ENCODE measurements around the gene INSIG1. TPM values are rescaled to one million over a fixed set of nuclear protein-coding genes. Genes with fewer than 3 reads are reported as not detected.

Gene INSIG1
- total RNA-seq, 1 donor from 2014 or later, result 8.7 TPM

DNA sequence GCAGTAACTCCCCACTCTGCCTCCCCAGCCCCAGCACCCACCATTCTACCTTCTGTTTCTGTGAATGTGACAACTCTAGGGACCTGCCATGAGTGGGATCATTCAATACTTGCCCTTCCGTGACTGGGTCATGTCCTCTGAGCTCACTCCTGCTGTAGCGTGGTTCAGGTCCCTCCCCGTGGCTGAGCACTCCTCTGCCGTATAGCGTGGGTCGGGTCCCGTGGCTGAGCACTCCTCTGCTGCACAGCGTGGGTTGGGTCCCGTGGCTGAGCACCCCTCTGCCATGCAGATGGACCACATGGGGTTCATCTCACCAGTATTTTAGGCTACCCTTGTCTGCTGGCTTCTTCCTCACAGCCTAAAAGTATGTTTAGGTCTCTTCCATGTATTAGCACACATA lies 43.0 kb downstream of the INSIG1 start:
- ATAC-seq, result no peak
- DNase-seq, result no peak
- intact Hi-C loops (cut with micrococcal nuclease), result loop anchor here (10.0 kb wide), 2 partner anchors 146 to 416 kb away; no protein-coding TSS in a partner anchor

DNA sequence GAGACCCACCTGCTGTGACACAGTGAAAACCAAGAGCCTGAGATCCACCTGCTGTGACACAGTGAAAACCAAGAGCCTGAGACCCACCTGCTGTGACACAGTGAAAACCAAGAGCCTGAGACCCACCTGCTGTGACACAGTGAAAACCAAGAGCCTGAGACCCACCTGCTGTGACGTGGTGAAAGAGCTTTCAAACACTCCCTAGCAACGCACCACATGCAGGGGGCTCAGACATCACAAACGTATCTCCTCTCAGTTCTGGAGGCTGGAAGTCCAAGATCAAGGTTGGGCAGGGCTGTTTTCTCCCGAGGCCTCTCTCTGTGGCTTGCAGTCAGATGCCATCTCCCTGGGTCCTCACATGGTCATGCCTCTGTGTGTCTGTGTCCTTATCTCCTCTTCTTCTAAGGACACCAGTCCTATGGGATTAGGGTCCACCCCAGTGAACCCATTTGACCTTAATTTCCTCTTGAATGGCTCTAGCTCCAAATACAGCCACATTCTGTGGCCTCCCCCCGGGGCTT lies 43.8 kb downstream of the INSIG1 start:
- ATAC-seq, result no peak
- no peak for DNase-seq
- intact Hi-C loops (cut with micrococcal nuclease), result loop anchor here (10.0 kb wide), 2 partner anchors 147 to 417 kb away; no protein-coding TSS in a partner anchor

DNA sequence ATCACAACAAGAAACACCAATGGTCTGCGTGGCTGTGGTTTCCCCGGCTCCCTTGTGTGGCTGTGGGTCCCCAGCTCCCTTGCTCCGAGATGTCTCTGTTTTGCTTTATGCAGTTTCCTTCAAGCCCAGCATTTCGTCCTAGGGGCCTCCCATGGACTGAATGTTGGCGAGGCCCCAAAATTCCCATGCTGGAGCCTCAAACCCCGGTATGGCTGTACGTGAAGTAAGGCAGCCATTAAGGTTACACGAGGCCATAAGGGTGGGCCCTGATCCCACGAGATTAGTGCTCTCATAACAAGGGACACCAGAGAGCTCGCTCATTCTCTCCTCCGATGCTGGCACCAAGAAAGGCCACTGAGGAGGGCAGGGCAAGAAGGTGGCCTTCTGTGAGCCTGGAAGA lies 44.6 kb downstream of the INSIG1 start:
- no peak for ATAC-seq
- intact Hi-C loops (cut with micrococcal nuclease), result loop anchor here (10.0 kb wide), 2 partner anchors 148 to 418 kb away; no protein-coding TSS in a partner anchor
- DNase-seq, result no peak

DNA sequence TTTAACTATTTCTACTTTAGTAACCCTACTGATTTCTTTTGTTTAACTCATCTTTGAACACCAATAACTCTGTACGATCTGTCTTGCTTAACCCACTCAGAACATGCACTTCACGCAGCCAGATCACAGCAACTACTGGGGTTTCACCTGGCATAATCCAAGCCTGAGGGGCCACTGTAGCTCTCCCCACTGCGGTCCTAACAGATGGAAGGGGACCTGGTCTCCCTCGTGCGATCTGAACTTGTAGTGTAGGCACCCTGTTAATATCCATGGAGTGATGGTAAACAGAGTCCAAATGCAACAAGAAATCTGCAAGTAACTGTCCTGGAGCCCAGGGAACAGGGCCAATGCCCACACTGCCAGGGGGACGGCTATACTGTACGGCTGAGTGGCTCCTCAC lies 45.5 kb downstream of the INSIG1 start:
- DNase-seq, result no peak
- no peak for ATAC-seq
- intact Hi-C loops (cut with micrococcal nuclease), result loop anchor here (10.0 kb wide), 2 partner anchors 148 to 418 kb away; no protein-coding TSS in a partner anchor

DNA sequence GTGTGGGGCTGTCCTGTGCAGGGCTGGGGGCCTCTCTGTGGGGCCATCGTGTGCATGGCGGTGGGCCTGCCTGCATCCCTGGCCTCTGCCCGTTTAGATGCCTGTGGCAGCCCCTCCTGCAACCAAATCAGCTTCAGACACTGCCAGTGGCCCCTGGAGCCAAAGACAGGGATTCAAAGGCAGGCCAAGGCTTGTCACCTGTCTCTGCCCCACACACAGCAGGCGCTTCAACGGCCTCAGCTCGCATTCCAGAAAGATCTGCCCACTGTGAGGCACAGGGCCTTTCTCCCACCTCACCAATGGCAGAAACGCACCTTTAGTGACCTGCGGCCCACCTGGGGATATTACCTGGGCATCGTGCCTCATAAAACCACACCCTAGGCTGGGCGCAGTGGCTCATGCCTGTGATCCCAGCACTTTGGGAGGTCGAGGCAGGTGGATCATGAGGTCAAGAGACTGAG lies 46.0 kb downstream of the INSIG1 start:
- intact Hi-C loops (cut with micrococcal nuclease), result loop anchor here (10.0 kb wide), 2 partner anchors 149 to 419 kb away; no protein-coding TSS in a partner anchor
- ATAC-seq, result no peak
- DNase-seq, result no peak

DNA sequence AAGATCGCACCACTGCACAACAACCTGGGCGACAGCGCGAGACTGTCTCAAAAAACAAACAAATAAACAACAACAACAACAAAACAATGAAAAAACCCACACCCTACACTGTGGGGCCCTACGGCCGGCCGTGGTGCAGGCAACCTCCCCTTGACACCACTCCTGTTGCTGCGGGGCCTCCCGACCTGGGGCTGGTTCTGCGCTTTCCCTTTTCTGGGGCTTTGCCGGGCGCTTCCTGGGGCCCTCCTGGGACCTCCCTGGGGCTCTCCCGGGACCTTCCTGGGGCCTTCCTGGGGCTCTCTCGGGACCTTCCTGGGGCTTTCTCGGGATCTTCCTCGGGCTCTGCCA lies 46.6 kb downstream of the INSIG1 start:
- no peak for ATAC-seq
- no peak for DNase-seq
- intact Hi-C loops (cut with micrococcal nuclease), result loop anchor here (10.0 kb wide), 2 partner anchors 149 to 419 kb away; no protein-coding TSS in a partner anchor

DNA sequence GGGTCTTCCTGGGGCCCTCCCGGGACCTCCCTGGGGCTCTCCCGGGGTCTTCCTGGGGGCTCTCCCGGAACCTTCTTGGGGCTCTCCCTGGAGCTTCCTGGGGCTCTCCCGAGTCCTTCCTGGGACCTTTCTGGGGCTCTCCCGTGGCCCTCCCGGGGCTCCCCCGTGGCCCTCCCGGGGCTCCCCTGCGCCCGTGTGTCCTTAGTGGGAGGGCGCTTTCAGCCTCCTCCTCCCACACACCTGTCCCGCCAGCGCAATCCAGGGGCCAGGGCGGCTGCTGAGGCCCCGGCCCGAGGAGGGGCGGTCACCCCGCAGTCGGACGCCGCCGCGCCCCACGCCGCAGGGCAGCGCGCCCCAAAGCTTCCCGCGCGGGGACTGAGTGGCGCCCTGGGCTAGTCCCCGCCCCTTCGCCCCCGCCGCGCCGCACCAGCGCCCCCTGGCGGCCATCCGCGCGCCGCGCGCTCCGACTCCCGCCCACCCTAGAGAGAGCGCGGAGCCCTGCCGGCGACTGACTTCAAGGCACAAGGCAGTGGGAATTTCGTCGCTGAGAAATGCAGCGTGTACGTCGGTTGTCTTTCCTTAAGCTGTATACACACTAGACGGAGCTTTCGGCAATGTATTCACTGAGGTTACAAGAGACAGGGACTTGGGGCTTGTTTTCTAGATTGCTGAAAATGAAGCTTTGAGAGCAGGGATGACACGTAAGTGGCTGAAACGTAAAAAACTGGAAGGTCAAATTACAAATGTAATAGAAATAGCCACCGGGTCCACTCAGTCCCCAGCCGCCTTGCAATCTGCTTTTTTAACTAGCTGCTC lies 47.1 kb downstream of the INSIG1 start:
- intact Hi-C loops (cut with micrococcal nuclease), result loop anchor here (10.0 kb wide), 2 partner anchors 150 to 420 kb away; no protein-coding TSS in a partner anchor
- DNase-seq (peak; percentile 88), ATAC-seq (peak; percentile 99)

DNA sequence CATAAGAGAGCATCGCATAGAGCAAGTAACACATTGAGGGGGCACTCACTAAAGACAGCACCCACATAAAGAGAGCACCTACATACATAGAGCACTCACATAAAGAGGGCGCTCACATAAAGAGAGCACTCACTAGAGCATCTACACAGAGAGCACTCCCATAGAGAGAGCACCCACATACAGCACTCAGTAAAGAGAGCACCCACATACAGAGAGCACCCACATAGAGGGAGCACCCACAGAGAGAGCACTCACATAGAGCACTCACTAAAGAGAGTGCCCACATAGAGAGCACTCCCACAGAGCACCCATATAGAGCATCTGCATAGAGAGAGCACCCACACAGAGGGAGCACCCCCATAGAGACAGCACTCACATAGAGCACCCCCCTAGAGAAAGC lies 47.8 kb downstream of the INSIG1 start:
- intact Hi-C loops (cut with micrococcal nuclease), result loop anchor here (10.0 kb wide), 2 partner anchors 151 to 421 kb away; no protein-coding TSS in a partner anchor
- no peak for DNase-seq
- peak; percentile 10 for ATAC-seq

DNA sequence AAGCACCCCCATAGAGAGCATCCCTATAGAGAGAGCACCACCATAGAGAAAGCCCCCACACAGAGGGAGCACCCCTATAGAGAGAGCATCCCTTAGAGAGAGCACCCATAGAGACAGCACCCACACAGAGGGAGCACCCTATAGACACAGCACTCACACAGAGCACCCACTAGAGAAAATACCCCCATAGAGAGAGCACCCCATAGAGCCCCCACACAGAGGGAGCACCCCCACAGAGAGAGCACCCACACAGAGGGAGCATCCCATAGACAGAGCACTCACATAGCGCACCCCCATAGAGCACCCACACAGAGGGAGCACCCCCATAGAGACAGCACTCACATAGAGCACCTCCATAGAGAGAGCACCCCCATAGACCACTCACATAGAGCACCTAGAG lies 48.6 kb downstream of the INSIG1 start:
- DNase-seq (no peak), ATAC-seq (no peak)
- intact Hi-C loops (cut with micrococcal nuclease), result loop anchor here (10.0 kb wide), 2 partner anchors 151 to 421 kb away; no protein-coding TSS in a partner anchor

DNA sequence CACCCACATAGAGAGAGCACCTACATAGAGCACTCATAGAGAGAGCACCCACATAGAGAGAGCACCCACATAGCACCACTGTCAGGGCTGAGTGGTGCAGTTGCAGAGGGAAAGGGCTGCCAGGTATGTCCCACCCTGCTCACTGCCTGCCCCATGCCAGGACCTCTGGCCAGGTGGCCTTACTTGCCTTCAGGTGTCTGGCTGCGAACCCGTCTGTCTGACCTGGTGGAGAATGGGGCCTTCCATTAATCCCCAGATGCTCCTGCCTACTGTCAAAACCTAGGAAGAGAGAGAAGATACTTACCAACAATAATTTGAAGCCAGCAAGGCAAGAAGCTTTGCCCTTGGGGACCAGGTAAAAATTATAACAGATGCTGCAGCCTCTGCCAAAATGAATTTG lies 51.1 kb downstream of the INSIG1 start:
- intact Hi-C loops (cut with micrococcal nuclease), result loop anchor here (10.0 kb wide), 2 partner anchors 154 to 424 kb away; no protein-coding TSS in a partner anchor
- ATAC-seq, result no peak
- DNase-seq, result no peak

DNA sequence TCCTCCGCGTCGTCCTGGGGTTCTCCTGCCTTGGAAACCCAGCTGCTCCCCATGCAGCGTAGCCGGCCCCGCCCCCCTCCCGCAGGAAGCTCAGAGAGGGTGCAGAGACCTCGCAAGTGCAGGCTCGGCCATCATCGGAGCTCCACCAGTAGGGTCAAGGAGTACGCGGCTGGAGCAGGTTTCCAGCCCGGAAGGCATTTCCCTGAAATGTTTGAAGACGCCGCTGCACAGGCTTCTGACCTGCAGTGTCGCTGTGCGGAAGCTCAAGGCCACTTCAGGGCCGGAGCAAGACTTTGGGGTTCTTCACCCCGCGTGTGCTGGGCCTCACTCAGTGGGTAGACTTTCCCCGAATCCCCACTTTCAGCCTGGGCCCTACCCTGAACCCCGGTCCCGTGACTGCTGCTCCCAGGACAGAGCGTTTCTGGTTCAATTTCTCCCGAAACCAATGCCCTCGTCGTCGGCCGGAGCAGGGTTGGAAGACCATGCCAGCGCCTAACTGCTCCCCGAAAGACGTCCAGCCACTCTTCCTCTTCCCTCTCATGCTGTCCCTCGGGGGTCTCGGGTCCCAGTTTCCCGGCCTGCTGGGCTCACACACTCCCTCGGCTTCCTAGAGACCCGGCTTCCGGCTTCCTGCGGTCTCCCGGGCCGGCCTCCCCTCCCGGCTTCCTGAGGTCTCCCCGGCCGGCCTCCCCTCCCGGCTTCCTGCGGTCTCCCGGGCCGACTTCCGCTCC lies 52.1 kb downstream of the INSIG1 start:
- ATAC-seq (no peak), DNase-seq (no peak)
- intact Hi-C loops (cut with micrococcal nuclease), result loop anchor here (10.0 kb wide), 2 partner anchors 155 to 425 kb away; no protein-coding TSS in a partner anchor

DNA sequence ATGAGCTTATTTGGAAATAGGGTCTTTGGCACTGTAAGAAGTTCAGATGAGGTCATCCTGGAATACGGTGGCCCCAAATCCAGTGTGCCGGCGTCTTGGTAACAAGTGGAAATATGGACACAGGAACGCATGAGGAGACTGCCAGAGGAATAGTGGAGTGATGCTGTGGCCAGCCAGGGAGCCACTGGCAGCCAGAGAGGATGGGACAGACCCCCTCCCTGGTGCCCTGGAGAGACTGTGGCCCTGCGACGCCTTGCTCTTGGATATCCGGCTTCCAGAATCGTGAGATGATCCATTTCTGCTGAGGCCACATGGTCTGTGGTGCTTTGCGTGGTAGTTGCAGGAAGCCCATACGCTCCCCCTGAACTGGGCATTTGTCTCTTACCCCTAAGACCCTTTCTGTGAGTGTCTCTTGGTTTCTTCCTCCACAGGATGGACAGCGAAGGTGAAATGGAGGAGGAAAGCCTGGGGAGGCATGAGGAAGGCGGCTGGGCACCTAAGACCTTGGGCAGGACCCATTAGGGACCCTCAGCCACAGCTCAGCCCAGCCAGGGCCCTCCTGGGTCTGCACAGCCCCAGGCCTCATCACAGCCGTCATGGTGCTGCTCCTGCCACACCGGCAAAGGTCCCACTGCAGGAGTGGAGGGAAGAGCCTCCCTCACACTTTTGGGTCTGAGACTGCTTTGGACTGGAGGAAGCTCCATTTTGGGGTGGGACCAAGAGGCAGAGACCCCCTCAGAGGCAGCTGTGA lies 53.6 kb downstream of the INSIG1 start:
- DNase-seq, result no peak
- intact Hi-C loops (cut with micrococcal nuclease), result no loop called here

DNA sequence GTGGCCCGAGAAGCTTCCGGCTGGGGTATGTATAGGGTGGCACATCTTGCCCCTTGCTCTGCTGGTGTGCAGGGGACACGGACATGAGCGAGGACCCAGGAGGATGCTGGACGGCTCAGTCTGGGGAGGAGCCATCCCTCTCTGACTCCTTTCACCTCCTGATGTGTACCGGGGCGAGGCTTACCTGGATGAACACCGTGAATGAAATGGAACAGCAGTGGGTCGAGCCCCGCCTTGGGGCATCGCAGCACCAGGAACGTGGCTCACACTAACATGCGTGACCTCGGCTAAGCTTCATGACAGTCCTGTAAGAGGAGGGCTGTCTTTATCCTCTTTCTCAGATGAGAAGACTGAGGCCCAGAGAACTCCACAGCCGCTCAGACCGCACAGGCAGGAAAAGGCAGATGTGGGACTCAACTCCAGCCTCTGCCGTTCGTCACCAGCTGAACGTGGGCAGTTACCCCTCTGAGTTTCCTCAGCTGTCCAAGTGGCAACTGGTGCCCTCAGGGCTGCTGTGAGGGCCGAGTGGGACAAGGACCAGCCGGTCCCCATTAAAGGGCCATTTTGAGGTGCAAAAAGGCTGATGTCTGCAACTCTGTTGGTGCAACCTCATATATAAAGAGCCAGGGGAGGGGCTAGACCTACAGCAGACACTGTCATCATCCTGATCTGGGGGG lies 54.5 kb downstream of the INSIG1 start:
- intact Hi-C loops (cut with micrococcal nuclease), result no loop called here
- ATAC-seq, result no peak
- DNase-seq, result no peak

More for the DNA sequence above, 53.6 kb downstream of the INSIG1 start:
- no peak for ATAC-seq

DNA sequence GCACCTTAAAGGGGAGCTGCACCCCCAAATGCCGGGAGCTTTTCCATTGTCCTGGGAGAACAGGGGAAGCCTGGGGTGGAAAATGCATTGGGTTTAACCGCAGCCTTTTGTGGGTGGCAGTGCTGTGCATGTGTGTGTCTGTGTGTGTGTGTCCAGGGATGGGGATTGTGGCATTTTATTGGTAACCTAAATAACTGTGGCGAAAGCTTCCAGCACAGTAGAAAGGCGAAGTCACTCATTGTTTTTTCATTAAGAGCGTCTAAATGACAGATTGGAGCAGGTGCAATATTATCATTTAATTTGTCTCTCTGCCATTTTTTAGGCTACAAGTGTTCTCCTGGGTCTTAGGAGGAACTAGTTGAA lies 55.1 kb downstream of the INSIG1 start:
- ATAC-seq, result no peak
- DNase-seq, result no peak
- intact Hi-C loops (cut with micrococcal nuclease), result no loop called here

DNA sequence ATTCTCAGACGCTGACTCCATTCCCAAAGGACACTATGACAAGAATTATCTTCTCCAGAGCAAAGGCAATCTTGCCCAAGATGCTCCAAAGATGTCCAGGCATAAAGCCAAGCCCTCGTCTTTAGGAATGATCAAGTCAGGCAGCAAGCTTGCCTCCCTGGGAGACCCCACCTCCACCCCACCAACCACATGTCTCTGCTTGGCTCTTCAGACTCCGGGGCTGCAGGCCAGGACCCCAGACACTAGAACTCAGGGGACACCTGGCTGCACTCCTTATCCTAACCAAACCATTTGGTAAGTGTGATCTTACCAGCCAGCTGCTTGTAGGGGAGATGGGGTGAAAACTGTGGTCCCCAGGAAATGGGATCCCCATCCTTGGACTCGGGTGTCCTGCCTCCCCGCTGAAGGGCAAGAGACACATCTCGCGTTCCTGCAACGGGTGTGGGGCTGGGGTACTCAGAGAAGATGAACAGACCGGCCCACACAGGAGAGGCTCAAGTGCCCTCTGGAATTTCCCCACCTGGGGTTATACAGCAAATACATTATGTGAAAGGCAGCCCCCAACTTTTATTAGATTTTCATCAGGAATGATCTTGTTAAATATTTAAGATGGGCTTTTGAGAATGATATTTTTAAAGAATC lies 55.7 kb downstream of the INSIG1 start:
- intact Hi-C loops (cut with micrococcal nuclease), result no loop called here
- DNase-seq, result no peak
- ATAC-seq, result no peak

DNA sequence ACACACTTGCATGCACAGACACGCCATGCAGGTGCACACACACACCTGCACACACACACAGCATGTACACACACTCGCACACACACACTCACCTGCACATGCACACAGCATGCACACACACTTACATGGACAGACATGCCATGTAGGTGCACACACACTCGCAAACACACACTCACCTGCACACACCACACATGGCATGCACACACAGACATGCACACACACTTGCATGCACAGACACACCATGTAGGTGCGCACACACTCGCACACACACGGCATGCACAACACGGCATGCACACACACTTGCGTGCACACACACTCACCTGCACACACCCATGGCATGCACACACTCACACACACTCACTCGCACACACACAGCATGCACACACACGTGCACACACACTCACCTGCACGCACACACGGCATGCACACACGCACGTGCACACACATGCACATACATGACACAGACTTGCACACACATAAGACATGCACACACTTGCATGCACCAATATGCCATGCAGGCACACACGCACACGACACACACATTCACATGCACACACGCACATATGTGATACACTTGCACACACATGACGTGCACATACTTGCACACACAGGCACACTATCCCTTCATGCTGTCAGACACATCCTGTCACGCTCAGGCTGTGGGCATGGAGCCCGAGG lies 56.8 kb downstream of the INSIG1 start:
- intact Hi-C loops (cut with micrococcal nuclease), result no loop called here
- DNase-seq, result no peak
- no peak for ATAC-seq

DNA sequence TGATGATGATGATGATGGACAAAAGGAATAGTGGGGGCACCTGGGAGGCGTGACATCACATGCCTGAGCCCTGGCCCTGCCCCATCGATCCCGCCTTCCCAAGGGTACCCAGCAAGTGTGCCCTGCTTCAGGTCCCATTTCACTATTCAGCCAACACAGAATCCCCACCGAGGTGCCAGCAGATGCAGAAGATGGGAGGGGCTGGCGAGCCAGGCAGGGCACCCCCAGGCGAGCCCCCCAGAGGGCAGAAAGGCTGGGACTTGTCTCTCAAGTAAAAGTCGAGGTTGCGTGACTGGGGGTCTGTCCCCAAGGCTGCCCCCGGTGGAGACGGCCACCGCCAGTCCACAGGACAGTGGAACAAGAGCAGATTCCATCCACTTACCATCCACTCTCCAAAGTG lies 57.5 kb downstream of the INSIG1 start:
- DNase-seq, result no peak
- intact Hi-C loops (cut with micrococcal nuclease), result no loop called here
- no peak for ATAC-seq

Measured in left ventricle myocardium superior (tissue), 1 donor.